Ovary (tissue), 3 donors: ENCODE data around the gene CCDC85B.

Source experiments
- POLR2A ChIP-seq: fragments of 450-650 bp; IDR thresholded peaks from one replicate; pipeline ENCODE4 v1.6.1; 2017; ENCODE audit warnings: antibody characterized with exemption, mild to moderate bottlenecking, moderate library complexity
- TF ChIP-seq, protein P1 (sequence below), 3 donors: fragments of 450-650 bp in 2 of 3; fragments of 200-600 bp in 1 of 3; IDR thresholded peaks; one replicate each; pipeline versions ENCODE4 v1.5.1 to v1.8.0; 2016 to 2022; ENCODE audit warnings: antibody characterized with exemption in 3 of 3, mild to moderate bottlenecking in 1 of 3
- donor health status: DM: no; HTN: no; CAD: no.

DNA sequence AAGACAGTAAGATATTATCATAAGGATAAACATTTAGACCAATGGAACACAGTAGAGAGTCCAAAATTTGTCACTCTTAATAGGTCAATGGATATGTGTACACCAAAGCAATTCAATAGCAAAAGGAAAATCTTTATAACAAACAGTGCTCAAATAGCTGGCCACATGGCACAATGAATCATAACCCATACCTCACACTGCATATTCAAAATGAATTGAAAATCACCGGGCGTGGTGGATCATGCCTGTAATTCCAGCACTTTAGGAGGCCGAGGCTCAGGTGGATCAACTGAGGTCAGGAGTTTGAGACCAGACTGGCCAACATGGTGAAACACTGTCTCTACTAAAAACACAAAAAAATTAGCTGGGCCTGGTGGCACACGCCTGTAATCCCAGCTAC, 48.3 kb upstream of the CCDC85B start:
- TF ChIP-seq, protein P1, sequence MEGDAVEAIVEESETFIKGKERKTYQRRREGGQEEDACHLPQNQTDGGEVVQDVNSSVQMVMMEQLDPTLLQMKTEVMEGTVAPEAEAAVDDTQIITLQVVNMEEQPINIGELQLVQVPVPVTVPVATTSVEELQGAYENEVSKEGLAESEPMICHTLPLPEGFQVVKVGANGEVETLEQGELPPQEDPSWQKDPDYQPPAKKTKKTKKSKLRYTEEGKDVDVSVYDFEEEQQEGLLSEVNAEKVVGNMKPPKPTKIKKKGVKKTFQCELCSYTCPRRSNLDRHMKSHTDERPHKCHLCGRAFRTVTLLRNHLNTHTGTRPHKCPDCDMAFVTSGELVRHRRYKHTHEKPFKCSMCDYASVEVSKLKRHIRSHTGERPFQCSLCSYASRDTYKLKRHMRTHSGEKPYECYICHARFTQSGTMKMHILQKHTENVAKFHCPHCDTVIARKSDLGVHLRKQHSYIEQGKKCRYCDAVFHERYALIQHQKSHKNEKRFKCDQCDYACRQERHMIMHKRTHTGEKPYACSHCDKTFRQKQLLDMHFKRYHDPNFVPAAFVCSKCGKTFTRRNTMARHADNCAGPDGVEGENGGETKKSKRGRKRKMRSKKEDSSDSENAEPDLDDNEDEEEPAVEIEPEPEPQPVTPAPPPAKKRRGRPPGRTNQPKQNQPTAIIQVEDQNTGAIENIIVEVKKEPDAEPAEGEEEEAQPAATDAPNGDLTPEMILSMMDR (IDR thresholded peaks at IDR 0.05), result no peak
- TF ChIP-seq POLR2A, result no peak
